GM10266 (cell line): ENCODE measurements around the gene MTAP.

ENCODE experiments used
- DNase-seq: peaks from one replicate; pipeline ENCODE4 v3.0.0; 2012; ENCODE audit errors: extremely low spot score
- TF ChIP-seq, protein P1 (sequence below): IDR thresholded peaks from 2 replicates; pipeline ENCODE4 v1.5.1; 2012; ENCODE audit warnings: mild to moderate bottlenecking, low read depth; ENCODE audit not compliant: control insufficient read depth, insufficient read depth; ENCODE audit errors: missing control alignments

MTAP gene

DNA sequence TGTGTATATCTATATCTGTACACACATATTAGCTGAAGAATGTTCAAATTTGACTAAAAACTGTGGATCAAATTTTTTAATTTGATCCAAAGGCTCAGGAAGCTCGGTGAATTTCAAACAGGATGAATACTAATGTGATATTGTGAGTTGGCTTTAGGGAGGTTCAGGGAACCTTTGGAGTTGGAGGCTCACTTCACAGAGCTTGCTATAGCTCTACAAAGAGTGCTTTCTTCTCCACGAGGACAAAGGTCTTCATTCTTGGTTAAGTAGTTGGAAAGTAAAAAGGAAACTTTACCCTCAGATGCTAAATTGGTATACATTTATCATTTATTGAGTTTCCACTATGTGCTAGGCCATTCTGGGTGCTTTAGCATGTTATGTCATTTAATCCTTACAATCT, 36.3 kb upstream of the MTAP start:
- DNase-seq, result no peak

DNA sequence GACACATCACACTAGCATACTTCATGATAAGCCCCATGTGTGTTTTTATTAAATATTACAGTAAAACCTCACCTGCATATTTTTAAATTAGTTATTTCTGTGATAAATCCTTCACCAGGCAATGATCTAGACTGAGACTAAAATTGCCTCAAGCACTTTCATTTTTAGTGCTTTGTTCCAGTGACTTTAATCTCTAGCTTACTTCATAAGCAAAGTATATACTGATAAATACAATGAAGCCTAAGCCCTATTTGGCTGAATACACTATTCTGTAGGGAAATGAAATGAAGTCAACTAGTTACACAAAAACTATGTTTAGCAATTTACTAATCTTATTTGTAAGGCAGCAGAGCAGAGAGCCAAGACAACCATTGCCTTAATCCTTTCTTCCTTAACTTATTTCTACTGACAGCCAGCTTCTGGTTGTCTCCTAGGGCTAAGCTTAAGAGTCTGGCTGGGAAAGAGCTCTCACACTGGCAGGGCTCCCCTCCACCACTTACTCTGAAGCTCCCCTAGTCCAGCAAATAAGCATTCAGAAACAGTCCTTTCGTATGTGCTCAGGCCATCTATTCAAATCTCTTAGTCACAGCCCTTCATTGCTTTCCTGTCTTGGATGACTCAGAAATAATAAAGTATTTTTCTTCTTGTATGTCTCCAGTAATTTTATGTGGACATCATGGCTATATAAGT, 31.4 kb upstream of the MTAP start:
- DNase-seq, result no peak

More for the DNA sequence above, 36.3 kb upstream of the MTAP start:
- TF ChIP-seq, protein P1, sequence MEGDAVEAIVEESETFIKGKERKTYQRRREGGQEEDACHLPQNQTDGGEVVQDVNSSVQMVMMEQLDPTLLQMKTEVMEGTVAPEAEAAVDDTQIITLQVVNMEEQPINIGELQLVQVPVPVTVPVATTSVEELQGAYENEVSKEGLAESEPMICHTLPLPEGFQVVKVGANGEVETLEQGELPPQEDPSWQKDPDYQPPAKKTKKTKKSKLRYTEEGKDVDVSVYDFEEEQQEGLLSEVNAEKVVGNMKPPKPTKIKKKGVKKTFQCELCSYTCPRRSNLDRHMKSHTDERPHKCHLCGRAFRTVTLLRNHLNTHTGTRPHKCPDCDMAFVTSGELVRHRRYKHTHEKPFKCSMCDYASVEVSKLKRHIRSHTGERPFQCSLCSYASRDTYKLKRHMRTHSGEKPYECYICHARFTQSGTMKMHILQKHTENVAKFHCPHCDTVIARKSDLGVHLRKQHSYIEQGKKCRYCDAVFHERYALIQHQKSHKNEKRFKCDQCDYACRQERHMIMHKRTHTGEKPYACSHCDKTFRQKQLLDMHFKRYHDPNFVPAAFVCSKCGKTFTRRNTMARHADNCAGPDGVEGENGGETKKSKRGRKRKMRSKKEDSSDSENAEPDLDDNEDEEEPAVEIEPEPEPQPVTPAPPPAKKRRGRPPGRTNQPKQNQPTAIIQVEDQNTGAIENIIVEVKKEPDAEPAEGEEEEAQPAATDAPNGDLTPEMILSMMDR, result no peak

DNA sequence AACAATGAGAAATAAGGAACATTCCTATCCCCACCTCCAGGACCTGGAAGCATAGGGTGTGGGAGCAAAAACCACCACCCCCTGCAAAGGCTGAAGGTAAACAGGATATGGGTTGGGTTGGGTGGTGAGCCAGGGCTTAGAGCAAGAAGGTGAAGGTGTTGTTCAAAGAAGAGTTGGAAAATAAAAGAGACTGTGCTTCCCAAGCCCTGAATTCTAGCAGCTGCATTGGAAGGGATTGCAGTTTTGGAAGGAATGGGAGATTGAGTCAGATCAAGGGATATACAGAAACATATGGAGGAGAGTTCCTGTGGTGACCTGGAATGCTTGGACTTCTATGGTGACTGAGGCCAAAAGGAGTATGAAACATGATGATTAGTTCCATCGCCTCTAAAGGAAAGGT, 24.7 kb upstream of the MTAP start:
- TF ChIP-seq, protein P1, result no peak
- DNase-seq, result no peak

More for the DNA sequence above, 31.4 kb upstream of the MTAP start:
- TF ChIP-seq, protein P1, result no peak

DNA sequence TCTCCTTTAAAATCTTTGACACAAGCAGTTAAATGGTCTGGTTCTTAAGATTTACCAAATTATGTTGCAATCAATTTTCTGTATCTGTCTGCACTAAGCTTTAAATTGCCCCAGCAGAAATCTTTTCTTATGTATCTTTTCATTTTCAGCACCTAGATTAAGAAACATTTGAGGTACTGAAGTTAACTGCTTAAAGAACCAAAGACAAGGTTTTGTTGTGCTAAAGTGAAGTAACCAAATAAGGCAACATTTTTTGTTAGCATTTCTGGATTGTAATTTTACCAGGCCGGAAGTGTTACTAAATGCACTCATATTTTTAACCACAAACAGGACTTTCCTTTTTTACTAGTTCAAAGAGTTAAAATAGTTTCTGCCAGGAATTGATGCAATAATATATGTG, 24.1 kb upstream of the MTAP start:
- DNase-seq, result no peak
- TF ChIP-seq, protein P1, result no peak

DNA sequence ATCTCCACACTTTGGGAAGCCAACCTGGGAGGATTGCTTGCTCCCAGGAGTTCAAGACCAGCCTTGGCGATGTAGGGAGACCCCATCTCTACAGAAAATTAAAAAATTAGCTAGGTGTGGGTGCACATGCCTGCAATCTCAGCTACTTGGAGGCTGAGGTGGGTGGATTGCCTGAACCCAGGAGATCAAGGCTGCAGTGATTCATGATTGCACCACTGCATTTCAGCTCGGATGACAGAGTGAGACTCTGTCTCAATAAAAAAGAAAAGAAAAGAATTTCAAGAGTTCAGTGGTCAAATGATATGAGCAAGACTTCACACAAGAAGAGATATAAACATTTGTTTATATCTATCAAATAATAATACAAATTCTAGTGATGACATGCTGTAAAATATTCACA, 23.0 kb upstream of the MTAP start:
- TF ChIP-seq, protein P1, result no peak
- DNase-seq, result no peak

DNA sequence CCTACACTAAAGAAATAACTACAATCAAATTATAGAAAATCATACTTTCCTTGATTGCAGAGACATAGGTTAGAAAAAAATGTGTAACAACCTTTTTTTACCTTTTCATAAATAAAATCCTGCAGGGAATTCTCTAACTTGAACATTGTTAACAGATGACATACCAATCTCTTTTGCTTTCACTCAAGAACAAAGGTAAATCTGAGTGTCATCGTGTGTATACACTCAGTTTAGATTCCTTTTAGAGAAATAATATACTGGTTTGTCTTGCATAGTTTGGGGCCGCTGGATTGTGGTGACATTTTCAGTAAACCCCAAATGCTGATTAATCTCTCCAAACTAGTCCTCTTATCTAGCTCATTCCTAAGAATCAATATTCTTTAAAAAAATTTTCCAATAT, 20.8 kb upstream of the MTAP start:
- DNase-seq, result no peak
- TF ChIP-seq, protein P1, result no peak

DNA sequence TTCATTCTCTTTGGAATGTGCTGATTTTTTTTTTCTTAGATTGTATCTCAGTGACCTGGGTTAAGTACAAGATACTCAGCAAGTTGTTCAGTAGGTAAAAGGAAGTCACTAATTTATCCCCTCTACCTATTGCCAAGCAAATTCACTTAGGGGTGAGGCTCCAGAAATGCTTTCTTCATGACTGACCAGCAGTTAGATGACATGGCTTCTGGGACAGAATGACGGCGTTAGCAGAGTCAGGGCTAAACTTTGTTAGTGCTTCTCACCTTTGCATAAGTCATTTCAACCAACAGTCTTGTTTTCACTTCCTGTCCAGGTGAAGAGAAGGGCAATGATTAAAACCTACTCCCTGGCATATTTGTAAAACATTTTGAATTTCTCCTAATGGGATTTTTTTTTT, 20.2 kb upstream of the MTAP start:
- no peak for DNase-seq
- TF ChIP-seq, protein P1, result no peak
